ENCODE measurements around the gene OAT. TPM values are rescaled to one million over a fixed set of nuclear protein-coding genes. Genes with fewer than 3 reads are reported as not detected.
"Not testable (repeated sequence)": the region's sequence is repeated elsewhere in the genome, so short reads cannot be mapped to it uniquely, and the experiment has no call there.

The OAT gene
- total and polyA plus RNA-seq, 8 donors = 26.1 to 243 (median 69.4) TPM

- peaks cover 0 to 32% (median 4%) of the 10 kb centered on the region in 3 donors for H3K27me3 ChIP-seq
- H3K27ac ChIP-seq = no peak overlapping the region
- WGBS, 5 donors = 68 to 81% (median 78%) methylated on average over 12 to 14 of the region's 14 CpGs
- TF ChIP-seq POLR2AphosphoS5 (IDR thresholded peaks at IDR 0.05) (no peak), CTCF (IDR thresholded peaks at IDR 0.05) (no peak), POLR2A (IDR thresholded peaks at IDR 0.05) (no peak), EP300 (IDR thresholded peaks at IDR 0.05) (no peak)
- H3K4me1 ChIP-seq = no peaks in the 10 kb centered on the region
- no peaks in the 10 kb centered on the region for H3K36me3 ChIP-seq
- no peak for DNase-seq
- H3K9me3 ChIP-seq = no peaks in the 10 kb centered on the region
- H3K4me3 ChIP-seq = no peak overlapping the region
- intact Hi-C loops (cut with DNase I; ENCODE audit: low total_unique reads) = loop anchor here (5.0 kb wide), 1 partner anchor 372 kb away; no protein-coding TSS in a partner anchor
Measured at GRCh38 chr10:124374535-124375352, 44.0 kb downstream of the OAT start.

DNA sequence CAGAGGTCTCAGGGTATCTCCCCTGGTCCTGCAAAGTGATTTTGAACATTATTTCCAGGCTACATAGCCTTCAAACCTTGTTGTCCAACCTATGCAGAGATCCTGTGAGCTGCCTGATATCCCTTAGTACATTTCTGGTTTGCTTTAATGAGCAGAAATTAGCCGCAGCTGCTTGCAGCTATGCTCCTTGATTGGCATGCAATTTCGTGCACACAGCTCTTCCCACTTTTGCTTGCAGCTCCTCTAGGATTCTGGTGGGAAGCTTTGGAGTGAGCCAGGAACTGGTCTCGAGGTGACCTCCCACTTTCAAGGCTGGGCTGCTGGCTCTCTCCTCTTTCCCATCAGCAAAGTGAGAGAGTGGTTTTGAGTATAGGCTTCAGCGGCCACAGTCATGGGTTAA is 45.8 kb downstream of the OAT start:
- 71 to 84% (median 74%) methylated on average over 4 of the region's 4 CpGs for WGBS, 5 donors
- Histone ChIP-seq H3K4me3 (no peak overlapping the region), H3K27ac (no peak overlapping the region), H3K27me3 (peaks cover 0 to 23% (median 0%) of the 10 kb centered on the region in 3 donors), H3K9me3 (no peaks in the 10 kb centered on the region), H3K36me3 (no peaks in the 10 kb centered on the region), H3K4me1 (no peaks in the 10 kb centered on the region)
- no peak for DNase-seq
- intact Hi-C loops (cut with DNase I; ENCODE audit: low total_unique reads) = no loop called here
- TF ChIP-seq POLR2A (IDR thresholded peaks at IDR 0.05) (no peak), EP300 (IDR thresholded peaks at IDR 0.05) (no peak), POLR2AphosphoS5 (IDR thresholded peaks at IDR 0.05) (no peak), CTCF (IDR thresholded peaks at IDR 0.05) (no peak)

DNA sequence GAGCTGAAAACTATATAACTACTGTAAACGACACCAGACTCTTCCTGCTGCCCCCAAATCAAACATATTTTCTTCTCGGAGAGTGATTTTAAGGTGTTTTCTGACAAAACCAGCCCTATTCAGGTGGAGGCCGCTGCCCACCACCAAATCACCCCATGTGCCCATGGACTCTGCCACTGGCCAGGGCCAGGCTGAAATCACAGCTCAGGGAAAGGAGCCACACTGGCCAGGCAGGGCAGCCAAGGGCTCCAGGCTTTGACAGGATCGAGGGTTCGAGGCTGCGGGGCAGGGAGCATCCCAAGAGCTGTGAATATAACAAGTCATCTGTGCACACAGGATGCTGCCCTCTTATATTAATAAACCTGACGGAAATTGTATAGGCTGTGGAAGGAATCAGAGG is 48.3 kb downstream of the OAT start:
- H3K27ac ChIP-seq = no peak overlapping the region
- no peak overlapping the region for H3K4me3 ChIP-seq
- TF ChIP-seq CTCF (IDR thresholded peaks at IDR 0.05) = no peak
- no peak for TF ChIP-seq EP300 (IDR thresholded peaks at IDR 0.05)
- no peak for TF ChIP-seq POLR2AphosphoS5 (IDR thresholded peaks at IDR 0.05)
- TF ChIP-seq POLR2A (IDR thresholded peaks at IDR 0.05) = no peak
- no peaks in the 10 kb centered on the region for H3K9me3 ChIP-seq
- peaks cover 0 to 15% (median 0%) of the 10 kb centered on the region in 3 donors for H3K27me3 ChIP-seq
- intact Hi-C loops (cut with DNase I; ENCODE audit: low total_unique reads) = no loop called here
- no peaks in the 10 kb centered on the region for H3K36me3 ChIP-seq
- DNase-seq = no peak
- 71 to 89% (median 82%) methylated on average over 7 of the region's 7 CpGs for WGBS, 5 donors
- no peaks in the 10 kb centered on the region for H3K4me1 ChIP-seq

DNA sequence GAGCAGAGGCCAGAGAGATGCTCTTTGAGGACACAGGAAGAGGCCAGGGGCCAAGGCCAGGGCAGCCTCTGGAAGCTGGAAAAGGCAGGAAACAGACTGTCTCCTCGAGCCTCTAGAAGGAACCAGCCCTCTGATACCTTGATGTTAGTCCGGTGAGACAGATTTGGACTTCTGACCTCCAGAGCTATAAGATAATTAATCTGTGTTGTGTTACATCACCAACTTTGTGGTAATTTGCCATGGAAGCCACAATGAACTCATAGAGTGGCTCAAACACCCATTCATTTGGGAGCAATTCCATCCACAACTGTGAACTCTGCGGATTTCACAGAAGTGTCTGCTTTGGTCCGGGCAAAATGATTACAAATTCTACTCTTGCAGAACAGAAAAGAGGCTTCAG is 48.7 kb downstream of the OAT start:
- Histone ChIP-seq H3K4me3 (no peak overlapping the region), H3K9me3 (no peaks in the 10 kb centered on the region), H3K4me1 (no peaks in the 10 kb centered on the region), H3K36me3 (no peaks in the 10 kb centered on the region), H3K27me3 (peaks cover 0 to 12% (median 0%) of the 10 kb centered on the region in 3 donors), H3K27ac (no peak overlapping the region)
- DNase-seq = no peak
- TF ChIP-seq EP300 (IDR thresholded peaks at IDR 0.05) = no peak
- TF ChIP-seq POLR2A (IDR thresholded peaks at IDR 0.05) = no peak
- TF ChIP-seq CTCF (IDR thresholded peaks at IDR 0.05) = no peak
- no peak for TF ChIP-seq POLR2AphosphoS5 (IDR thresholded peaks at IDR 0.05)
- intact Hi-C loops (cut with DNase I; ENCODE audit: low total_unique reads) = no loop called here
- WGBS, 5 donors = 55 to 74% (median 68%) methylated on average over 4 of the region's 4 CpGs

GRCh38 chr10:124369533-124369932 is 49.2 kb downstream of the OAT start:
- H3K9me3 ChIP-seq; DNase-seq; H3K36me3 ChIP-seq; H3K4me1 ChIP-seq; intact Hi-C loops (cut with DNase I; ENCODE audit: low total_unique reads); H3K27ac ChIP-seq; H3K4me3 ChIP-seq: not testable (repeated sequence)
- WGBS, 5 donors = 49 to 78% (median 62%) methylated on average over 4 of the region's 4 CpGs
- H3K27me3 ChIP-seq = peaks cover 0 to 12% (median 0%) of the 10 kb centered on the region in 3 donors

All from stomach (tissue), 9 donors.